DND-41 (cell line): Measurements from ENCODE around the gene PTPRE.

Source experiments
- CTCF ChIP-seq: IDR thresholded peaks from 2 replicates; pipeline ENCODE4 v1.5.1; 2012; ENCODE audit warnings: borderline replicate concordance, low read length, moderate library complexity, mild to moderate bottlenecking; ENCODE audit not compliant: poor library complexity, severe bottlenecking; ENCODE audit errors: extremely low read depth
- EZH2 ChIP-seq: IDR thresholded peaks from 3 replicates; pipeline ENCODE4 v1.6.1; 2012; ENCODE audit warnings: borderline replicate concordance, low read depth, mild to moderate bottlenecking, moderate library complexity, low read length, inconsistent platforms; ENCODE audit not compliant: severe bottlenecking

GRCh38 chr10:128016423-128017060 lies 109.6 kb downstream of the PTPRE start:
- TF ChIP-seq CTCF (no peak), EZH2 (no peak)
